DOHH2 (cell line): ENCODE results near the gene PGK1.
A peak's percentile ranks its signal among the peaks of the same experiment; 100 is the strongest.

Source experiments
- H3F3A ChIP-seq: fragments of 200-600 bp; sonication (generic), shearing (Covaris generic); 2 replicates; pipeline ENCODE4 v1.6.0; 2016; ENCODE audit warnings: antibody characterized with exemption, mild to moderate bottlenecking; ENCODE audit not compliant: control insufficient read depth, insufficient read depth
- H3K27ac ChIP-seq: fragments of 200-600 bp; sonication (generic); 2 replicates; pipeline ENCODE4 v1.5.1; 2014; ENCODE audit warnings: low read depth, mild to moderate bottlenecking, low read length, moderate library complexity
- H3K27me3 ChIP-seq: fragments of 200-600 bp; sonication (generic); 2 replicates; pipeline ENCODE4 v1.6.1; 2014; ENCODE audit warnings: mild to moderate bottlenecking, low read length, mixed read lengths; ENCODE audit not compliant: control insufficient read depth
- H3K36me3 ChIP-seq: fragments of 200-600 bp; sonication (generic); 2 replicates; pipeline ENCODE4 v1.6.1; 2014; ENCODE audit warnings: mild to moderate bottlenecking, low read length, moderate library complexity, mixed read lengths; ENCODE audit not compliant: control insufficient read depth
- H3K4me1 ChIP-seq: fragments of 200-600 bp; sonication (generic); 2 replicates; pipeline ENCODE4 v1.6.1; 2014; ENCODE audit warnings: mild to moderate bottlenecking, low read length, mixed read lengths; ENCODE audit not compliant: control insufficient read depth
- H3K4me2 ChIP-seq: fragments of 200-600 bp; sonication (generic); 2 replicates; pipeline ENCODE4 v1.6.0; 2014; ENCODE audit warnings: mild to moderate bottlenecking, low read length, moderate library complexity
- H3K4me3 ChIP-seq: fragments of 200-600 bp; sonication (generic); 2 replicates; pipeline ENCODE4 v1.5.1; 2014; ENCODE audit warnings: mild to moderate bottlenecking, low read length, mixed read lengths
- H3K79me2 ChIP-seq: fragments of 200-600 bp; sonication (generic); 2 replicates; pipeline ENCODE4 v1.6.1; 2014; ENCODE audit warnings: mild to moderate bottlenecking, low read length, mixed read lengths; ENCODE audit not compliant: control insufficient read depth
- H3K9me2 ChIP-seq: fragments of 200-600 bp; sonication (generic); replicated peaks from 2 replicates; pipeline ENCODE4 v1.6.1; 2014; ENCODE audit warnings: mild to moderate bottlenecking, low read length, mixed read lengths; ENCODE audit not compliant: control insufficient read depth
- H3K9me3 ChIP-seq: fragments of 200-600 bp; sonication (generic); 2 replicates; pipeline ENCODE4 v1.6.1; 2014; ENCODE audit warnings: antibody characterized with exemption, low read length, mixed read lengths; ENCODE audit not compliant: control insufficient read depth, insufficient read depth
- H4K20me1 ChIP-seq: fragments of 200-600 bp; sonication (generic); 2 replicates; pipeline ENCODE4 v1.6.0; 2014; ENCODE audit warnings: low read depth, mild to moderate bottlenecking, antibody characterized with exemption, low read length, moderate library complexity; ENCODE audit not compliant: control insufficient read depth, insufficient read depth
- EZH2phosphoT487 ChIP-seq: fragments of 200-600 bp; sonication (generic); IDR thresholded peaks from 2 replicates; pipeline ENCODE4 v1.6.1; 2017; ENCODE audit warnings: borderline replicate concordance, mild to moderate bottlenecking, antibody characterized with exemption, low read length, moderate library complexity, mixed read lengths
- TF ChIP-seq, protein P1 (sequence below): fragments of 200-600 bp; sonication (generic); IDR thresholded peaks from one replicate; pipeline ENCODE4 v1.5.1; 2014; ENCODE audit warnings: antibody characterized with exemption, mild to moderate bottlenecking, low read depth, low read length; ENCODE audit not compliant: poor library complexity, severe bottlenecking

PGK1 gene

DNA sequence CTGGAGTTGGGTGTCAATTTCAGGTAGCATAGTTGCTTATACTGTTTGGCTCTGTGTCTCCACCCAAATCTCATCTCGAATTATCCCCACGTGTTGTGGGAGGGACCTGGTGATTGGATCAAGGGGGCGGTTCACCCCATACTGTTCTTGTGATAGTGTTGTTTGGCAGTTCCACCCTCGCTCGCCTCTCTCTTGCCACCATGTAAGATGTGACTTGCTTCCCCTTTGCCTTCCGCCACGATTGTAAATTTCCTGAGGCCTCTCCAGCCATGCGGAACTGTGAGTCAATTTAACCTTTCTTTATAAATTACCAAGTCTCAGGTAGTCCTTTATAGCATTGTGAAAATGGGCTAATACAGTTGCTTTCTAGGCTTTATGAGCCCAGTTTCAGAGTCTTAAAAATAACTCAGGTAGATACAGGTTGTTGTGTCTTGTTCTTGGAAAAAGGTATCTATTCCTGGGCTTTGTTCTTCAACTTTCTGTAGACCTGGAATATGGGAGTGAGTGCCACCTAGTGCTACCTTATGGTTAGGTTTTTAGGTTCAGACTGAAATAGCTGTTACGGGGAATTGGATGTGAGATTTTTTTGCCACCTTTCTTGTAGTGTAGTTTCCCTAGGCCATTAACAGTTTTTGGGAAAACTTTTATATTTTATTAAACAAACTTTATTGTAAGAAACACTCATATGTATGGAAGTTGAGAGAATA, 15.6 kb downstream of the PGK1 start:
- Histone ChIP-seq H3K36me3 (peaks cover 94% of the 10 kb centered on the region), H3K79me2 (peaks cover 55% of the 10 kb centered on the region), H3K4me1 (no peaks in the 10 kb centered on the region), H3K9me2 (no peaks in the 10 kb centered on the region), H3K4me2 (no peak overlapping the region), H3K4me3 (no peak overlapping the region), H3K27ac (no peak overlapping the region), H3K27me3 (no peaks in the 10 kb centered on the region), H3K9me3 (no peaks in the 10 kb centered on the region), H3F3A (no peaks in the 10 kb centered on the region), H4K20me1 (no peaks in the 10 kb centered on the region)
- TF ChIP-seq EZH2phosphoT487, result no peak
- TF ChIP-seq, protein P1, sequence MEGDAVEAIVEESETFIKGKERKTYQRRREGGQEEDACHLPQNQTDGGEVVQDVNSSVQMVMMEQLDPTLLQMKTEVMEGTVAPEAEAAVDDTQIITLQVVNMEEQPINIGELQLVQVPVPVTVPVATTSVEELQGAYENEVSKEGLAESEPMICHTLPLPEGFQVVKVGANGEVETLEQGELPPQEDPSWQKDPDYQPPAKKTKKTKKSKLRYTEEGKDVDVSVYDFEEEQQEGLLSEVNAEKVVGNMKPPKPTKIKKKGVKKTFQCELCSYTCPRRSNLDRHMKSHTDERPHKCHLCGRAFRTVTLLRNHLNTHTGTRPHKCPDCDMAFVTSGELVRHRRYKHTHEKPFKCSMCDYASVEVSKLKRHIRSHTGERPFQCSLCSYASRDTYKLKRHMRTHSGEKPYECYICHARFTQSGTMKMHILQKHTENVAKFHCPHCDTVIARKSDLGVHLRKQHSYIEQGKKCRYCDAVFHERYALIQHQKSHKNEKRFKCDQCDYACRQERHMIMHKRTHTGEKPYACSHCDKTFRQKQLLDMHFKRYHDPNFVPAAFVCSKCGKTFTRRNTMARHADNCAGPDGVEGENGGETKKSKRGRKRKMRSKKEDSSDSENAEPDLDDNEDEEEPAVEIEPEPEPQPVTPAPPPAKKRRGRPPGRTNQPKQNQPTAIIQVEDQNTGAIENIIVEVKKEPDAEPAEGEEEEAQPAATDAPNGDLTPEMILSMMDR, result peak; percentile 11

DNA sequence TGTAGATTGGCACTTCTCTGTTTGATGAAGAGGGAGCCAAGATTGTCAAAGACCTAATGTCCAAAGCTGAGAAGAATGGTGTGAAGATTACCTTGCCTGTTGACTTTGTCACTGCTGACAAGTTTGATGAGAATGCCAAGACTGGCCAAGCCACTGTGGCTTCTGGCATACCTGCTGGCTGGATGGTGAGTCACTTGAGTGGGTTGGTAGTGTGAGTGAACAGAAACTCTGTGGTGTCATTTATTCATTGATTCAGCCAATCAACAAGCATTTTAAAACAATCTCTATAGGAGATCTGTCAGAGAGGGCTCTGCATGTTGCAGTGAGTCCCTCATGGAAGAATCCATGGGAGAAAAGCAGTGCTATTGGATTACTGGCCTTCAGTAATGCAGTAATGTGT, 19.1 kb downstream of the PGK1 start:
- TF ChIP-seq, protein P1, result no peak
- TF ChIP-seq EZH2phosphoT487, result no peak
- Histone ChIP-seq H3K36me3 (peaks cover 94% of the 10 kb centered on the region), H3K9me2 (no peaks in the 10 kb centered on the region), H3K4me3 (no peak overlapping the region), H3K4me1 (no peaks in the 10 kb centered on the region), H4K20me1 (no peaks in the 10 kb centered on the region), H3K9me3 (no peaks in the 10 kb centered on the region), H3K4me2 (no peak overlapping the region), H3K79me2 (peaks cover 25% of the 10 kb centered on the region), H3K27ac (no peak overlapping the region), H3K27me3 (no peaks in the 10 kb centered on the region), H3F3A (no peaks in the 10 kb centered on the region)

DNA sequence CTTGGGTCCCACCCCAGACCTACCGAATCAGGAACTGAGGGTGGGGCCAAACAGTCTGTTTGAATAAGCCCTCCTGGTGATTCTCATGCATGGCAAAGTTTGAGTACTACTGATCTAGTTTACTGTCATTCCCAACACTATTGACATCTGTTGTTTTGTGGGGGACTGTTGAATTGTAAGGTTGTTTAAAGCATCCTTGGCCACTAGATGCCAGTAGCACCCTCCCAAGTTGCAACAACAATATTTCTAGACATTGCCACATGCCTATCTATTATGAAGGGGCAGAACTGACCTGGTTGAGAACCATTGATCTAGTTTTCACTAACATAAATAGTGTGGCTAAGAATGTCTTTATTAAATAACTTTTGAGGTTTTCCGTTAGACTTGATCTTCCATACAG, 20.3 kb downstream of the PGK1 start:
- H3K27ac ChIP-seq, result no peak overlapping the region
- no peak for TF ChIP-seq EZH2phosphoT487
- TF ChIP-seq, protein P1, result peak; percentile 14
- H3K4me3 ChIP-seq, result no peak overlapping the region
- no peaks in the 10 kb centered on the region for H3K4me1 ChIP-seq
- H3F3A ChIP-seq, result no peaks in the 10 kb centered on the region
- no peak overlapping the region for H3K4me2 ChIP-seq
- H3K9me2 ChIP-seq, result no peaks in the 10 kb centered on the region
- peaks cover 92% of the 10 kb centered on the region for H3K36me3 ChIP-seq
- no peaks in the 10 kb centered on the region for H3K27me3 ChIP-seq
- H3K79me2 ChIP-seq, result peaks cover 19% of the 10 kb centered on the region
- no peaks in the 10 kb centered on the region for H4K20me1 ChIP-seq
- H3K9me3 ChIP-seq, result no peaks in the 10 kb centered on the region
